ENCODE measurements around the gene UPK3A.

GRCh38 chr22:45322873-45323525 is 38.2 kb downstream of the UPK3A start:
- TF ChIP-seq POLR2A (IDR thresholded peaks at IDR 0.05) (no peak), CTCF (IDR thresholded peaks at IDR 0.05) (no peak)
